Myocyte (in vitro differentiated cells): ENCODE measurements around the gene P2RX2. TPM values are rescaled to one million over a fixed set of nuclear protein-coding genes. Genes with fewer than 3 reads are reported as not detected.

ENCODE experiments used
- DNase-seq: peaks from one replicate; pipeline ENCODE4 v3.0.0-alpha.2; 2012; ENCODE audit warnings: low read depth
- total RNA-seq: library from RNA; depleted of rRNA; stranded (reverse); fragments of >200 nt; gene quantifications from 2 replicates; pipeline ENCODE4 v1.2.3, GENCODE V29; 2014

P2RX2 gene
- total RNA-seq, 1 donor from 2014 or later = not detected

GRCh38 chr12:132619386-132620112, 973 bp downstream of the P2RX2 start:
- no peak for DNase-seq

- no peak for DNase-seq
Measured at GRCh38 chr12:132620113-132620898, 1.7 kb downstream of the P2RX2 start.

GRCh38 chr12:132620899-132621656, 2.5 kb downstream of the P2RX2 start:
- DNase-seq = no peak

GRCh38 chr12:132621657-132622435, 3.3 kb downstream of the P2RX2 start:
- no peak for DNase-seq

- DNase-seq = peak; percentile 96
Measured at GRCh38 chr12:132622437-132623071, 4.0 kb downstream of the P2RX2 start.

- DNase-seq = no peak
Measured at GRCh38 chr12:132623072-132623869, 4.7 kb downstream of the P2RX2 start.

GRCh38 chr12:132624186-132624855, 5.7 kb downstream of the P2RX2 start:
- DNase-seq = no peak

- no peak for DNase-seq
Measured at GRCh38 chr12:132624910-132625630, 6.5 kb downstream of the P2RX2 start.

GRCh38 chr12:132625731-132626430, 7.3 kb downstream of the P2RX2 start:
- peak; percentile 59 for DNase-seq

- DNase-seq = no peak
Measured at GRCh38 chr12:132629330-132629729, 10.8 kb downstream of the P2RX2 start.

GRCh38 chr12:132630672-132631071, 12.1 kb downstream of the P2RX2 start:
- no peak for DNase-seq

- DNase-seq = no peak
Measured at GRCh38 chr12:132631666-132632065, 13.1 kb downstream of the P2RX2 start.

- DNase-seq = no peak
Measured at GRCh38 chr12:132632521-132633228, 14.1 kb downstream of the P2RX2 start.

- DNase-seq = no peak
Measured at GRCh38 chr12:132633398-132633797, 14.8 kb downstream of the P2RX2 start.

GRCh38 chr12:132633901-132634300, 15.3 kb downstream of the P2RX2 start:
- no peak for DNase-seq

- DNase-seq = no peak
Measured at GRCh38 chr12:132634411-132634990, 15.9 kb downstream of the P2RX2 start.
